Measurements from ENCODE around the gene NRN1.

DNA sequence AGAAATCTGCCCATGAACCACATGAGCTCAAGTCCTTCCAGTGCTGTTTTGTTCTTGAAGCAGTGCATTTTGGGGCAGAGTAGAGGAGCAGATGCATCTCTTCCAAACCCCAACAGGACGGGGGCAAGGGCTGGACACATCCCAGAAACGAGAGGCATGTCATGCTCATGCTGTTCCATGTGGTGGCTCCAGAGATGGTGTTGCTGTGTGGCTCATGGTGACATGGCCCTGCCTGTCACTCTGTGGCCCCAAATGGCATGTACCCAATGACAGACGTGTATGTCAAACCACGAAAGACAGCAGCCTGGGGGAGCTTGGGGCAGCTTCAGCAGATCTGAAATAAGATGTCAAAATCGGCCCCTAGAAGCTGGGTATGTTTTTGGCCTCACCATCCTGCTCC, 46.3 kb downstream of the NRN1 start:
- TF ChIP-seq, protein P1, sequence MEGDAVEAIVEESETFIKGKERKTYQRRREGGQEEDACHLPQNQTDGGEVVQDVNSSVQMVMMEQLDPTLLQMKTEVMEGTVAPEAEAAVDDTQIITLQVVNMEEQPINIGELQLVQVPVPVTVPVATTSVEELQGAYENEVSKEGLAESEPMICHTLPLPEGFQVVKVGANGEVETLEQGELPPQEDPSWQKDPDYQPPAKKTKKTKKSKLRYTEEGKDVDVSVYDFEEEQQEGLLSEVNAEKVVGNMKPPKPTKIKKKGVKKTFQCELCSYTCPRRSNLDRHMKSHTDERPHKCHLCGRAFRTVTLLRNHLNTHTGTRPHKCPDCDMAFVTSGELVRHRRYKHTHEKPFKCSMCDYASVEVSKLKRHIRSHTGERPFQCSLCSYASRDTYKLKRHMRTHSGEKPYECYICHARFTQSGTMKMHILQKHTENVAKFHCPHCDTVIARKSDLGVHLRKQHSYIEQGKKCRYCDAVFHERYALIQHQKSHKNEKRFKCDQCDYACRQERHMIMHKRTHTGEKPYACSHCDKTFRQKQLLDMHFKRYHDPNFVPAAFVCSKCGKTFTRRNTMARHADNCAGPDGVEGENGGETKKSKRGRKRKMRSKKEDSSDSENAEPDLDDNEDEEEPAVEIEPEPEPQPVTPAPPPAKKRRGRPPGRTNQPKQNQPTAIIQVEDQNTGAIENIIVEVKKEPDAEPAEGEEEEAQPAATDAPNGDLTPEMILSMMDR (IDR thresholded peaks at IDR 0.05), result no peak
- no peak for TF ChIP-seq POLR2A (IDR thresholded peaks at IDR 0.05)
- no peak for TF ChIP-seq POLR2AphosphoS5 (IDR thresholded peaks at IDR 0.05; ENCODE audit: insufficient read depth in 1 of 2, low read depth in 1 of 2)

Data from vagina (tissue), 2 donors.